Stimulated activated CD8-positive, alpha-beta memory T cell treated with anti-CD3 and anti-CD28 coated beads, Interleukin-15, amount 100 ng/mL, for 48 hours (primary cell): ENCODE data around the gene AATK.

ENCODE experiments used
- DNase-seq, 2 donors: peaks; one replicate each; pipeline ENCODE4 v3.0.0-alpha.2; 2020; ENCODE audit warnings: low read depth in 2 of 2

AATK gene

GRCh38 chr17:81196505-81197408 lies 30.7 kb upstream of the AATK start:
- DNase-seq, result no peak

- no peak for DNase-seq
Measured at GRCh38 chr17:81195941-81196495, 30.0 kb upstream of the AATK start.

GRCh38 chr17:81194941-81195901 lies 29.2 kb upstream of the AATK start:
- DNase-seq, result no peak

- no peak for DNase-seq
Measured at GRCh38 chr17:81194225-81194760, 28.3 kb upstream of the AATK start.

- DNase-seq, result no peak
Measured at GRCh38 chr17:81193470-81194224, 27.6 kb upstream of the AATK start.

GRCh38 chr17:81193051-81193410 lies 27.0 kb upstream of the AATK start:
- no peak for DNase-seq

- DNase-seq, result no peak
Measured at GRCh38 chr17:81192386-81193050, 26.5 kb upstream of the AATK start.

GRCh38 chr17:81191646-81192045 lies 25.6 kb upstream of the AATK start:
- no peak for DNase-seq

GRCh38 chr17:81191116-81191515 lies 25.1 kb upstream of the AATK start:
- DNase-seq, result no peak

GRCh38 chr17:81190591-81190990 lies 24.6 kb upstream of the AATK start:
- DNase-seq, result no peak

- DNase-seq, result no peak
Measured at GRCh38 chr17:81189670-81190530, 23.9 kb upstream of the AATK start.

- DNase-seq, result no peak
Measured at GRCh38 chr17:81189016-81189415, 23.0 kb upstream of the AATK start.

- DNase-seq, result no peak
Measured at GRCh38 chr17:81188491-81188840, 22.4 kb upstream of the AATK start.

GRCh38 chr17:81187586-81188490 lies 21.8 kb upstream of the AATK start:
- DNase-seq, result no peak

- DNase-seq, result no peak
Measured at GRCh38 chr17:81187120-81187519, 21.1 kb upstream of the AATK start.

- no peak for DNase-seq
Measured at GRCh38 chr17:81186203-81186602, 20.2 kb upstream of the AATK start.

GRCh38 chr17:81184555-81184954 lies 18.5 kb upstream of the AATK start:
- DNase-seq, result no peak

GRCh38 chr17:81183807-81184206 lies 17.8 kb upstream of the AATK start:
- no peak for DNase-seq

GRCh38 chr17:81183316-81183715 lies 17.3 kb upstream of the AATK start:
- no peak for DNase-seq
